ENCODE results near the gene MUC20.

MUC20 gene

GRCh38 chr3:195701042-195701915 lies 19.5 kb upstream of the MUC20 start:
- TF ChIP-seq CTCF (IDR thresholded peaks at IDR 0.05; ENCODE audit: low read depth, low read length), result no peak
- no peak for DNase-seq (ENCODE audit: extremely low read depth, low read depth)

GRCh38 chr3:195703776-195704175 lies 17.0 kb upstream of the MUC20 start:
- no peak for DNase-seq (ENCODE audit: extremely low read depth, low read depth)
- TF ChIP-seq CTCF (IDR thresholded peaks at IDR 0.05; ENCODE audit: low read depth, low read length), result no peak

GRCh38 chr3:195704433-195704999 lies 16.3 kb upstream of the MUC20 start:
- no peak for TF ChIP-seq CTCF (IDR thresholded peaks at IDR 0.05; ENCODE audit: low read depth, low read length)
- no peak for DNase-seq (ENCODE audit: extremely low read depth, low read depth)

GRCh38 chr3:195705081-195705991 lies 15.4 kb upstream of the MUC20 start:
- DNase-seq (ENCODE audit: extremely low read depth, low read depth), result no peak
- TF ChIP-seq CTCF (IDR thresholded peaks at IDR 0.05; ENCODE audit: low read depth, low read length), result no peak

- no peak for TF ChIP-seq CTCF (IDR thresholded peaks at IDR 0.05; ENCODE audit: low read depth, low read length)
Observed at GRCh38 chr3:195708061-195708460, 12.7 kb upstream of the MUC20 start.

GRCh38 chr3:195708626-195709481 lies 11.9 kb upstream of the MUC20 start:
- no peak for DNase-seq (ENCODE audit: extremely low read depth, low read depth)

More at GRCh38 chr3:195708061-195708460, 12.7 kb upstream of the MUC20 start:
- DNase-seq (ENCODE audit: extremely low read depth, low read depth), result no peak

More at GRCh38 chr3:195708626-195709481, 11.9 kb upstream of the MUC20 start:
- no peak for TF ChIP-seq CTCF (IDR thresholded peaks at IDR 0.05; ENCODE audit: low read depth, low read length)

Data from AG09319 (cell line).